ENCODE data around the gene ARMC12.
"Not testable (repeated sequence)": the region's sequence is repeated elsewhere in the genome, so short reads cannot be mapped to it uniquely, and the experiment has no call there.

Gene ARMC12, protein sequence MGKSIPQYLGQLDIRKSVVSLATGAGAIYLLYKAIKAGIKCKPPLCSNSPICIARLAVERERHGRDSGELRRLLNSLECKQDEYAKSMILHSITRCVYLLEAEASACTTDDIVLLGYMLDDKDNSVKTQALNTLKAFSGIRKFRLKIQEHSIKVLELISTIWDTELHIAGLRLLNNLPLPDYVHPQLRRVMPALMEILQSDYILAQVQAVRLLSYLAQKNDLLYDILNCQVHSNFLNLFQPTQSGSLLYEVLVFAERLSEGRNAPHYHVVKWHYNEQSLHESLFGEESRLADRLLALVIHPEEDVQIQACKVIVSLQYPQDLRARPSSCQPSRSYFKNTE

GRCh38 chr6:35736982-35737412, at the start of gene ARMC12:
ARMC12 (plus strand) TSS chr6:35737032; CDS start chr6:35737109, 77 bp downstream.
- DNase-seq = no peak

DNA sequence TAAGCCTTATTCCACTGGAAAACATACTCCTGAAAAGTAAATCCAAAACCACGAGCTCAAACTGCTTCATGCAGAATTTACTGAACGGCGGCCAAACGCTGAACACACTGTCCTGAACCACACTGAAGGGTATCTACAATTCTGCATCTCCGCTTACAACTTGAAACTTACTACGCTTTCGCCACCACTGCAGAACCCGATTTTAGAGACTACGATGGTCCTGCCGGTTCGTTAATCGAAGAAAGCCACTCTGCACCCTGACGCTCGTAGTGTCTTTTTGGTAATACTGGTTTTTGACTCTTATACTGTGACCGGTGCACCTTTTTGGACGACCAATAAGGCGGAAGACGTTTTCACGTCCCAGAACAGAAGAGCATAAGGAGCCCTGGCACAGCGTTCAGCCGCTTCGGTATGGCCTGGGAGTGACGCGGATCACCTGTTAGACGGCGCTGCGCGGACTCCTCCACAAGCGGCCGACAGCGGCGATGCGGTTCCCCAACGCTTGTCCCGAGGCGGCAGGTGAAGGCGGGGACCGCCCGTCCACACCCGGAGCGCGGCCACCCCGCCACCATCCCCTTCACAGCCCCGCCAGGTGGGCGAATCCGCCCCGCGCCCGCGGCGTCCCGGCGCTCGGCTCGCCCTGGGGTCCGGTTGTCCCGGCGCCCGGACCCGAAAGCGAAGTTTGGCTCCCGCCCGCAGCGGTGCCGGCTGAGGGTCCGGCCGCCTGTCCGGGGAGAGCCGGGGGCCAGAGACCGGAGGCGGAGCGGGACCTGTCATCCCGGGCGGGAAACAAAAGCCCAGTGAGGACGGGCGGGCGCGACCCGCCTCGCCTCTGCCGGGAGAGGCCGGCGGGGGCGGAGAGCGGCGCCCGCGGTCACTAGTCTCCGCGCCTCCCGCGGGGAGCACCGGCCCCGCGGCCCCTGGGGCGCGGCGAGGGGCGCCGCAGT, 48.9 kb upstream of the ARMC12 start:
- DNase-seq = peak; percentile 47 to 64

- DNase-seq = peak; percentile 89 to 90
Measured at GRCh38 chr6:35688605-35689322, 48.1 kb upstream of the ARMC12 start, which contains the start of gene FKBP5. FKBP5 (minus strand) TSS chr6:35688915; CDS start chr6:35642824, 46,091 bp downstream.

GRCh38 chr6:35690006-35690405, 46.8 kb upstream of the ARMC12 start:
- DNase-seq = not testable (repeated sequence)

DNA sequence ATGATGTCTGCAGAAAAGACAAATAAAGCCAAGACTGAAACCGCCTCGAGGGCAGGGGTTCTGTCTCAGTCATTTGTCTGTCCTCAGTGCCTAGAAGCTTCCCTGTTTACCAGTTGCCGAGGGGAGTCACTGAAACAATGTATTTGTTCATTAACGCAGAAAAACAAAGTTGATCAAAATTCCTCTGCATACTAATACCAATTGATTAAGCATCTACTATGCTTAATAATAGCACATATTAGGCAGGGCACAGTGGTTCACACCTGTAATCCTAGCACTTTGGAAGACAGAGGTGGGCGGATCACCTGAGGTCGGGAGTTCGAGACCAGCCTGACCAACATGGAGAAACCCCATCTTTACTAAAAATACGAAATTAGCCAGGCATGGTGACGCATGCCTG, 46.3 kb upstream of the ARMC12 start:
- DNase-seq = no peak

DNA sequence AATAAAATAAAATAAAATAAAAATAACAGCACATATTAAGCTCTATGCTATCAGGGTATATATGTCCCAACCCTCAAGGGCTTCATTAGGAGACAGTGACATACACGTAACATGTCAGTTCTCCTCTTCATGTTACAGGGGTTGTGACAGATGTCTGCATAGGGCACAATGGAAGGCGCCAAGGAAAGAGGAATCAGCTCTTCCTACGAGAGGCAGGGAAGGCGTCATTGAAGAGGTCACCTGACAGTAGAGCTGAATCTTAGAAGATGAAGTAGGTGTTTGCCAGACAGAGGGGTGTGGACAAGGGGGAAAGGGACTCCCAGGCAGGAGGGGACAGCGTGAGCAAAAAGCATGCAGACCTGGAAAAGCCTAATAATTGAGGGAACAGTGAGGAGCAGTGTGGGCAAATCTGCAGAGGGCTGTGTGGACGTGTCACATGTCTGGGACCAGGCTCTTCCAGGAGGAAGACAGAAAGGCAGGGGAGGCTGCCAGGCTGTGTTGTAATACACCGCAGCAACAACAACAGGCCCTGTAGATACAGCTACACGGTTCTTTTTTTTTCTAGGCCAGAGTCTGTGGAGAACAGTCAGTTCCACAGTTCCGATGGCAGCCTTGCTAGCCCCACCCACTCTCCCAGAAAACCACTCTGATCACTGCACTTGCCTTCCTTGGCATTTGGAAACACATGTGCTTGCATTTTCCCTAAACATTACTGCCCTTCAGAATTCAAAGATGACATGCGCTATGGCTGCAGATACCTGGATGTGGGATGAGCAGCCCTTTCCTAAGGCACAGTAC, 45.6 kb upstream of the ARMC12 start:
- DNase-seq = peak in 1 of 2 donors; percentile 20

- no peak for DNase-seq
Measured at GRCh38 chr6:35694462-35694861, 42.4 kb upstream of the ARMC12 start.

GRCh38 chr6:35698430-35698829, 38.4 kb upstream of the ARMC12 start:
- DNase-seq = not testable (repeated sequence)

DNA sequence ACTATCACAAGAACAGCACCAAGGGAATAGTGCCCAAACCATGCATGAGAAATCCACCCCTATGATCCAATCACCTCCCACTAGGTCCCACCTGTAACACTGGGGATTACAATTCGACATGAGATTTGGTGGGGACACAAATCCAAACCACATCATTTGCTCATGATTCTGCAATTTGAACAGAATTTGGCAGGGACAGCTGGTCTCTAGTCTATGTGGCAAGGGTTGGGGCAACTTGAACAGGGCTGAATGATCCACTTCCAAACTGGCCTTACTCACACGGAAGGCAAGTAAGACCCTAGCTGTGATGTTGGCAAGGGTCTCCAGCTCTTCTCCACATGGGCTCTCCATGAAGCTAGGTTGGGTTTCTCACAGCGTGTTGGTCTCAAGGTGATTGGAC, 38.0 kb upstream of the ARMC12 start:
- DNase-seq = no peak

GRCh38 chr6:35703554-35703953, 33.3 kb upstream of the ARMC12 start:
- no peak for DNase-seq

DNA sequence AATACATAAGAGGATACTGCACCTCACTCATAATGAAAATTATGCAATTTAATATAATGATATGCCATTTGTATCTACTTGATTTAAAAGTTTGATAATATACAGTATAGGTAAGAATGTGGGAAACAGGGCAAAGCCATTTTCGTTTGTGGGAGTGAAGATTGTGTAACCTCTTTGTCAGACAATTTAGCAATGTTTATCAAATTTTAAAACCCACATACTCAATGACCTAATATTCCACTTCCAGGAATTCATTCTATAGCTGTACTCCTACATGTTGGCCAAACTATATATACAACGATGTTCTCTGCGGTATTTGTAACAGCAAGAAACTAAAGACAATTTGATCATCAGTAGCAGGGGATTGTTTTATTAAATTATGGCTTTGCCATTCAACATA, 30.4 kb upstream of the ARMC12 start:
- DNase-seq = no peak

DNA sequence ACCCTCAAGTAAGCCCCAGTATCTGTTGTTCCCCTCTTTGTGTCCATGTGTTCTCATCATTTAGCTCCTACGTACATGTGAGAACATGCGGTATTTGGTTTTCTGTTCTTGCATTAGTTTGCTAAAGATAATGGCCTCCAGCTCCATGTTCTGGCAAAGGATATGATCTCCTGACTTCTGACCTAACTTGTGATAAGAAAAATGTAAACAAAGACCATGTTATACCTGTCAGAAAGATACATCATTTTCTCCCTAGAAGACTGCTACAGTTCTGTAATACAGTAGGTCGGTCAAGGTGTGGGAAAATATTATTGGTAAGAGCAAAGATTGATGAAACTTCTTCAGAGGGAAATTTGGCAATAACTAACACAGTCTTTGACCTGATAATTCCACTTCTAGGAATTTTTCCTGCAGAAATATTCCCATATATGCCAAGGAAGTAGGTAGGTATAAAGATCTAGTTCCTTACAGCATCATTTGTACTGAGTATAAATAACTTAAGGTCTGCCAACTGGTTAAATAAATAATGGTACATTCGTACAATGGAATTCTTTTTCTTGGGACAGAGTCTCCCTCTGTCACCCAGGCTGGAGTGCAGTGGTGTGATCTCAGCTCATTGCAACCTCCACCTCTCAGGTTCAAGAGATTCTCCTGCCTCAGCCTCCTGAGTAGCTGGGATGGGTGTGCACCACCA, 29.0 kb upstream of the ARMC12 start:
- DNase-seq = no peak

DNA sequence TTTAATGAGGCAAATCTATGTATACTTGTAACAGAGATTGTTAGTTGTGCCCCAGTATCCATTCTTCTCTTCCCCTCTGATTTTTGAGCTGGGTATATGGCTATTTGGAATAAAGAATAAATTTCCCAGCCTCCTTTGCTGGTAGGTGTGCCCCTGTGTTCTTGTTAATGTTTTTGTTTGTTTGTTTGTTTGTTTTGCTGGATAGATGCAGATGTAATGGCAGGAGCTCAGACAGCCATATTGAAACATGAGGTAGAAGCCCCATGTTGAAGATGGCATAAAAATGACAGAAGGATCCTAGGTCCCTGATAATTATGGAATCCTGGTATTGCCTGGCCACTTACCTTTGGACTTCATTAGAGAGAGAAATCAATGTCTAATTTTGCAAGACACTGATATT, 28.2 kb upstream of the ARMC12 start:
- DNase-seq = no peak

- DNase-seq = no peak
Measured at GRCh38 chr6:35710241-35710847, 26.5 kb upstream of the ARMC12 start.

DNA sequence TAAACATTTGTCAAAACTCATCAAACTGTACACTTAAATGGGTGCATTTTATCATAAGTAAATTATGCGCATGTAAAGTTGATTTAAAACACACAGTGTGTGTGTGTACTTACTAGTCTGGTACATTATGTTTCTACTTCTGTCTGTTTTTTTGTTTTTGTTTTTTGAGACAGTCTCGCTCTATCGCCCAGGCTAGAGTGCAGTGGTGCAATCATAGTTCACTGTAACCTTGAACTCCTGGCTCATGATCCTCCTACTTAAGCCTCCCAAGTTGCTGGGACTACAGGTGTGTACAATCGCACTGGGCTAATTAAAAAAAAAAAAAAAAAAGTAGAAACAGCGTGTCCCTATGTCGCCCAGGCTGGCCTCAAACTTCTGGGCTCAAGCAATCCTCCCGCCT, 25.1 kb upstream of the ARMC12 start:
- DNase-seq = no peak

- no peak for DNase-seq
Measured at GRCh38 chr6:35713006-35713767, 23.6 kb upstream of the ARMC12 start.

- no peak for DNase-seq
Measured at GRCh38 chr6:35716798-35717197, 20.0 kb upstream of the ARMC12 start.

DNA sequence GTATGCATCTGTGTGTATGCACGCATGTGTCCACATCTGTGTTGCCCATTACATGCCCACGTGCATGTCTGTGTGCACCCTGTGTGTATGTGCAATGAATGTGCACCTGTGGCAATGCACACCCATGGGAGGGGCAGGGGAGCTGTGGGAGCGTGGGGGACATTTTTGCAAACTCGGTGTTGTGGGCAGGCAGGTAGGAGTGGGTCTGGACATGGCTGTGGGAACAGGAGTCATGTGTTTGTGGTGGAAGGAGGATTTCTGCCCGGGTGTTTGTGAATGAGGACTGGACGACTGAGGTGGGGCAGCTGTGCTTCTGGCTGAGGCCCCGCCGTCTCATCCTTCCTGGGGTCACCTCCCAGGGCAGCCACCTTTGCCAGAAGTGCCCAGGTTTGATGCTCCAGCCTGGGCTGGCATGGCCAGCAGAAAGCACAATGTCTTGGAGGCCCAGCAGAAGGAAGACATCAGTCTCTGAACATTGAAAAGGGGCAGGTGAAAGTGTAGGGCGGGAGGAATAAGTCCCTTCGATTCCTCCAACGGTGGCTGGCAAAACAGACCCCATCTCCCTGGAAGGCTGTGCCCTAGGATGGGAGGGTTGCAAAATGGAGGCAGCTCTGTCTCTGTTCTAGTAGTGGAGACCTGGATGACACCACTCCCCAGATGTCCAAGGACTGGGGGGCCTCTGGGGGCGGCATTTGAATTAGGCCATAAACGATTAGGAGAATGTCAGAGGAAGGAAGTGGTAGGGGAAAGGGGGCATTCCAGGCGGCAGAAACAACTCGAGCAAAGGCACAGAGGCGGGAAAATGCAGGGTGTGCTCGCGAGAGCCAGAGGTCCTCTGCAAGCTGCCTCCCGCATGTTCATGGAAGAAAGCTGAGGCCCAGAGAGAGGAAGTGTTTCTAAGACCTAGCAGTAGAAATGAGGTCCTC, 19.1 kb upstream of the ARMC12 start:
- no peak for DNase-seq

GRCh38 chr6:35718375-35718736, 18.5 kb upstream of the ARMC12 start:
- DNase-seq = no peak
